ENCODE results near the gene UPP1. TPM values are rescaled to one million over a fixed set of nuclear protein-coding genes. Genes with fewer than 3 reads are reported as not detected.

Gene UPP1
- total and polyA plus RNA-seq, 2 donors (not counting 1 experiment from before 2014, with no cell fraction given) = 5.8 to 8.0 TPM

Other genes starting within 250 kb of the UPP1 start
- gene PKD1L1, start 140.8 kb upstream of the UPP1 start, total RNA-seq = 0.59 and 0.66 TPM in 2 replicates
- gene PKD1L1, start 140.8 kb upstream of the UPP1 start, polyA plus RNA-seq = 0.70 and 0.85 TPM in 2 replicates
- gene HUS1, start 109.7 kb upstream of the UPP1 start, total RNA-seq = 61.6 and 70.8 TPM in 2 replicates
- 37.7 and 45.7 TPM in 2 replicates for gene HUS1, start 109.7 kb upstream of the UPP1 start, polyA plus RNA-seq
- not detected in 2 replicates for gene SUN3, start 60.2 kb upstream of the UPP1 start, total RNA-seq
- gene SUN3, start 60.2 kb upstream of the UPP1 start, polyA plus RNA-seq = not detected in 2 replicates
- not detected in 2 replicates for gene C7orf57, start 53.7 kb upstream of the UPP1 start, total RNA-seq
- gene C7orf57, start 53.7 kb upstream of the UPP1 start, polyA plus RNA-seq = not detected in 2 replicates
- gene ABCA13, start 82.2 kb downstream of the UPP1 start, total RNA-seq = not detected in 2 replicates
- not detected in 2 replicates for gene ABCA13, start 82.2 kb downstream of the UPP1 start, polyA plus RNA-seq

Measured in B cell (primary cell).